Hematopoietic multipotent progenitor cell treated with erythropoietin and hydrocortisone succinate and interleukin-3 and kit ligand, for 6 days (in vitro differentiated cells): ENCODE data around the gene LACTBL1.

Experiments used
- DNase-seq: peaks from one replicate; pipeline ENCODE4 v3.0.0-alpha.2; 2015

LACTBL1 gene

GRCh38 chr1:22908880-22909426 is 63.7 kb downstream of the LACTBL1 start:
- no peak for DNase-seq

- no peak for DNase-seq
Observed at GRCh38 chr1:22907528-22907927, 65.1 kb downstream of the LACTBL1 start.

- no peak for DNase-seq
Observed at GRCh38 chr1:22906968-22907367, 65.7 kb downstream of the LACTBL1 start.

GRCh38 chr1:22903113-22903512 is 69.6 kb downstream of the LACTBL1 start:
- DNase-seq, result no peak
